Glutamatergic neuron (in vitro differentiated cells): ENCODE measurements around the gene MAPRE3. TPM values are rescaled to one million over a fixed set of nuclear protein-coding genes. Genes with fewer than 3 reads are reported as not detected.

Source experiments
- DNase-seq: peaks from one replicate; pipeline ENCODE4 v3.0.0; 2022
- H3K27ac Mint-ChIP-seq: one replicate; pipeline ENCODE4 v1.8.0; 2020; ENCODE audit warnings: mild to moderate bottlenecking, mixed read lengths, inconsistent platforms; ENCODE audit not compliant: unreplicated experiment
- H3K27me3 Mint-ChIP-seq: one replicate; pipeline ENCODE4 v1.8.0; 2020; ENCODE audit warnings: mild to moderate bottlenecking, moderate library complexity, mixed read lengths, inconsistent platforms; ENCODE audit not compliant: unreplicated experiment
- H3K36me3 Mint-ChIP-seq: one replicate; pipeline ENCODE4 v1.8.0; 2020; ENCODE audit warnings: mild to moderate bottlenecking, mixed read lengths, inconsistent platforms; ENCODE audit not compliant: unreplicated experiment
- H3K4me1 Mint-ChIP-seq: one replicate; pipeline ENCODE4 v1.8.0; 2020; ENCODE audit warnings: mild to moderate bottlenecking, low read depth, mixed read lengths, inconsistent platforms; ENCODE audit not compliant: unreplicated experiment
- H3K4me3 Mint-ChIP-seq: one replicate; pipeline ENCODE4 v1.8.0; 2020; ENCODE audit warnings: mild to moderate bottlenecking, mixed read lengths, inconsistent platforms; ENCODE audit not compliant: unreplicated experiment
- H3K9me3 Mint-ChIP-seq: one replicate; pipeline ENCODE4 v1.8.0; 2020; ENCODE audit warnings: mild to moderate bottlenecking, moderate library complexity, mixed read lengths, inconsistent platforms; ENCODE audit not compliant: unreplicated experiment
- CTCF ChIP-seq: fragments of 200-600 bp; sonication (generic); IDR thresholded peaks from one replicate; pipeline ENCODE4 v1.5.0; 2021; ENCODE audit not compliant: partially characterized antibody, unreplicated experiment
- total RNA-seq: library from RNA; stranded (reverse); fragmentation: NEBNext Ultra II Directional; extraction: Animal tissue kit (Norgen Biotek cat#: 25700); gene quantifications from one replicate; pipeline ENCODE4 v1.2.1, GENCODE V29; 2021; ENCODE audit not compliant: unreplicated experiment

The MAPRE3 gene
- total RNA-seq, 1 donor from 2014 or later, result 49.2 TPM

DNA sequence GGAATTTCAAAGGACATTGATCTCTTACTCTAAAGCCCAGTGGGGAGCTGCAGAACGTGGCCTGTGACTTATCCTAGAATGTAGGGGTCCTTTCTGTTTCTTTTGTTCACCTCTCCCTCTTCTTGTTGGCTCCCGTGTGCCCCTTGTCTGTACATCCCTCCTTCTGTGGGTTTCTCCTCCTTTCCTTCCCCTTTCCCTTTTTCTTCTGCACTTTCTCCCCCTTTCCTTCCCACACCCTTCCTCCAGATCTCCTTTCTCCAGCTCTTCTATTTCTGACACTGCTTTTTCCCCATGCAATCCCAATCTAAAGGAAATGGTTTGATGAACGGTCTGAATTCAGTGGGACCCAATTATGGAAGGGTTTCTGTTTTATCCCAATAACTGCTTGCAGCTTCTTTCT is 35.5 kb upstream of the MAPRE3 start:
- no peak for TF ChIP-seq CTCF
- DNase-seq, result no peak
- Mint-ChIP-seq H3K4me1 (no peaks in the 10 kb centered on the region), H3K4me3 (no peak overlapping the region), H3K36me3 (peaks cover 9% of the 10 kb centered on the region), H3K9me3 (peaks cover 6% of the 10 kb centered on the region), H3K27ac (no peak overlapping the region), H3K27me3 (peaks cover 4% of the 10 kb centered on the region)

GRCh38 chr2:26936855-26937254 is 33.6 kb upstream of the MAPRE3 start:
- Mint-ChIP-seq H3K4me3 (no peak overlapping the region), H3K9me3 (peaks cover 6% of the 10 kb centered on the region), H3K27ac (no peak overlapping the region), H3K27me3 (peaks cover 4% of the 10 kb centered on the region), H3K4me1 (no peaks in the 10 kb centered on the region), H3K36me3 (peaks cover 12% of the 10 kb centered on the region)
- no peak for TF ChIP-seq CTCF
- no peak for DNase-seq

DNA sequence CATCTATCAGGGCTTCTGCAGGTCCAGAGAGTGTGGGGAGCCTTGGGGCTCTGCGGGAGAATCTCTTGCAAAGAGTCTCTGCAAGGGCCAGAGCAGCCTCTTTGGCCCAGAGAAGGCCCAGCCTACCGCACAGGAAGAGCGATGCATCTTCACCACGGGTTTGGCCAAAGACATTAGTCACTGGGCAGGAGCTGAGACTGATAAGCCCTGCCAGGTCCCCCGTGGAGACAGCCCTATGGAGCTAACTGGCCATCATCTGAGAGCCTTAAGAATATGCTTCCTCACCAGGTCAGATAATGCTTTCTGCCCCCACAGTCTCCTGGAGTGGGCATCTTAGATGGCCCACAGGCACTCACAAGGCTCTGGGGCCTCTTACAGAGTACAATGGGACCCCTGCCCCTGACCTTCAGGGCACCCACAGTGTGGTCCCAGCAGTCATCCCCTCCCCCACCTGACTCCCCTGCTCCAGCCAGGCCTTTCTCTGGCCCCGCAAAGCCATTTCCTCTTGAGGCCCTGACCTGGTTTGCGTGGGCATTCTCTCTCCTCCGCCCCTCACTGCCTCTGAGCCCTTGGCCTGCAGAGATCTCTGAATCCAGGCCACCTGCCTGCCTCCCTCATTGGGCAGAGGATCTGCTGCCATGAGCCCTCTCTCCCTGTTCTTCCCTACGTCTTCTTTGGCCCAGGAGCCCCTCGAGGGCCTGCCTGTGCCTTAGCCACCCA is 31.9 kb upstream of the MAPRE3 start:
- TF ChIP-seq CTCF, result no peak
- DNase-seq, result no peak

DNA sequence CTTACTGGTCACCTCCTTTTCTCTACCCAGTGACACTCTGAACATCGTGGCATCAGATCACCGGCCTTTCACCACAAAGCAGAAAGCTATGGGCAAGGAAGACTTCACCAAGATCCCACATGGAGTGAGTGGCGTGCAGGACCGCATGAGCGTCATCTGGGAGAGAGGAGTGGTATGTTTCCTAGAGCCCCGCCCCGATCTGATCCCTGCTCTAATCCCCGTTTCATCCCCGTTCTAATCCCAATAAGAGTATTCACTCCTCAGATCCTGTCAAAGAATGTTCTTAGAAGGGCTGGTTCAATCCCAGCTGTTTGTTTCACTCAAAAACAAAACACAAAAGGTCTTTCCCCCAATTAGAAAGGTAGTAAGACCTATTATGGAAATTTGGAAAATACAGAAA is 30.4 kb upstream of the MAPRE3 start:
- Mint-ChIP-seq H3K27ac (no peak overlapping the region), H3K4me3 (no peak overlapping the region), H3K27me3 (peaks cover 8% of the 10 kb centered on the region), H3K9me3 (peaks cover 8% of the 10 kb centered on the region), H3K4me1 (peaks cover 4% of the 10 kb centered on the region), H3K36me3 (peaks cover 9% of the 10 kb centered on the region)
- DNase-seq, result no peak
- TF ChIP-seq CTCF, result no peak

More for the DNA sequence above, 31.9 kb upstream of the MAPRE3 start:
- Mint-ChIP-seq H3K9me3 (peaks cover 11% of the 10 kb centered on the region), H3K27ac (no peak overlapping the region), H3K27me3 (peaks cover 12% of the 10 kb centered on the region), H3K36me3 (peaks cover 16% of the 10 kb centered on the region), H3K4me1 (peaks cover 4% of the 10 kb centered on the region), H3K4me3 (no peak overlapping the region)

DNA sequence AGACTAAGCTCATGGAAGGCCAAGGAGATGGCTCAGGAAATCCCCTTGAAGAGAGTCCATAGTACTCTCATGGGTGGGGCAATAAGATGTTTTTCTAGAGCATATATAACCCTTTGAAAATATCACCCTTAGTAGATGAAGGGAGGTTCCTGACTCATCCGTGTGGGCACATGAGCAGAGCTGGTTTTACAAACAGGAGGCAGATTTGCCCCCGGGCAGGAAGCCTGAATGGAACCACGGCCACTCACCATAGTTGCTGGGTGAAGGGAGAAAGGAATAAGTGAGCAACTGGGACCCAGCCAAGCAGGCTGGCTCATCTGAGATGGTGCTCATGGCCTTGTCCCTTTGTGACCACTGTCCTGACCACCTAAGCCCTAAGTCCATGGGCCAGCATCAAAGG is 29.0 kb upstream of the MAPRE3 start:
- no peak overlapping the region for H3K27ac Mint-ChIP-seq
- H3K9me3 Mint-ChIP-seq, result peaks cover 11% of the 10 kb centered on the region
- H3K4me1 Mint-ChIP-seq, result peaks cover 6% of the 10 kb centered on the region
- no peak for DNase-seq
- H3K27me3 Mint-ChIP-seq, result peaks cover 10% of the 10 kb centered on the region
- no peak for TF ChIP-seq CTCF
- H3K36me3 Mint-ChIP-seq, result peaks cover 13% of the 10 kb centered on the region
- H3K4me3 Mint-ChIP-seq, result no peak overlapping the region
